Measurements from ENCODE around the gene RGMA.
"Not testable (repeated sequence)": the region's sequence is repeated elsewhere in the genome, so short reads cannot be mapped to it uniquely, and the experiment has no call there.

Gene RGMA

GRCh38 chr15:93032515-93033206 lies 56.4 kb downstream of the RGMA start:
- not testable (repeated sequence) for DNase-seq

GRCh38 chr15:93031557-93032384 lies 57.2 kb downstream of the RGMA start:
- not testable (repeated sequence) for DNase-seq

GRCh38 chr15:93031103-93031464 lies 57.9 kb downstream of the RGMA start:
- DNase-seq = no peak

DNA sequence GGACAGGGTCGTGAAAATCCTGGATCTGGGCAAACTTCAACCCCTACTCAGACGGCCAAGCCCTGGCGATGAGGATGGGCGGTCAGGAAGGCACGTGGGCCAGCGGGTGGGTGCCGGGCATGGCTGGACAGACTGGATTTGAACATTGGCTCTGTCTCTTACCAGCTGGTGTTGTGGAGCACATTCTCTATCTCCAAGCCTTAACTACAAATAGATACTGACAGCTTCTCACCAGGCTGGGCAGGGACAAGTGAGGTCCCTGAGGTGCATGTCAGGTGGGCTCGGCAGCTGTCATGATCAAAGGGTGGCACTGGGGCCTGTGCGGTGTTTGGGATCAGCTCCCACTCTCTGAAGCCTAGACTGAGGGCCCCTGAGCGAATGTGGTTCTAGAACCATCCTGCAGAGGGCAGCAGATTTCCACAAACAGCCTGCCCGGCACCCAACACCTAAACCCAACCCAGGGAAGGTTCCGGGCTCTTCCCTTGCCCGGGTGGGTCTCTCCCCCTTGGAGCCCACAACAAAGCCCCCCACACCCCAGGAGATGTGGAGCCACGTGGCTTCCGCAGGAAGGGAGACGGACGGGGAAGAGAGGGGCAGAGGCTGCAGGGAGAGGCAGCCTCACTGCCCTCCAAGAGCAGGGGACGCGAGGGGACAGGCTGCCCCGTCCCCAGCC lies 58.4 kb downstream of the RGMA start:
- no peak for DNase-seq

- no peak for DNase-seq
These were observed 59.1 kb downstream of the RGMA start for GRCh38 chr15:93029836-93030429.

DNA sequence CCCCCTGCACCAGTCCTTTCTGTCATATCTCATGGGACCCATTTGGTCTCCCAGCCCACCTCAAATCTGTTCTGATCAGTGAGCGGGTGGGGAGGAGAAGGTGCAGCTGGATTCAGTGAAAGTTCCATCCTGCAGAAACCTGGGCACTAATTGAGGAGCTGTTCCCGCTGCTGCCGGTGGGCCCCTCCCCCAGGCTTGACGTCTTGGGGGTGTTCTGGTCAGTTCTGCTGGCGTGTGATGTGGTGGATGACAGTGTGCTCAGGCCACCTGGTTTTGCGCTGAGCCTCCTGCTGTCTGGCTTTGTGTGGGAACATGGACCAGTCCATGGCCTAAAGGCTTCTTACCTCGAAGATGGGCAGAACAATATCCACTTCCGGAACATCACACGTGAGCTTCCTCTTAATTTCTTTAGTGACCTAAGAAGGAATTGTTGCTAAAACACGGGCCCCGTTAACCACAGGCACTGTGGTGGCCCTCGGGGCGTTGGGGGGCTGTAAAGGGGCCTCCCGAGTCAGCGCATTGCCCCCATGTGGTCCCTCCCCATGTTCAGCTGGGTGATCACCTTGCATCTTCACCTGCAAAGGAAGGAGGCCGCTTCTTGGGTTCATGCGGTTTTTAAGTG lies 59.7 kb downstream of the RGMA start:
- no peak for DNase-seq

DNA sequence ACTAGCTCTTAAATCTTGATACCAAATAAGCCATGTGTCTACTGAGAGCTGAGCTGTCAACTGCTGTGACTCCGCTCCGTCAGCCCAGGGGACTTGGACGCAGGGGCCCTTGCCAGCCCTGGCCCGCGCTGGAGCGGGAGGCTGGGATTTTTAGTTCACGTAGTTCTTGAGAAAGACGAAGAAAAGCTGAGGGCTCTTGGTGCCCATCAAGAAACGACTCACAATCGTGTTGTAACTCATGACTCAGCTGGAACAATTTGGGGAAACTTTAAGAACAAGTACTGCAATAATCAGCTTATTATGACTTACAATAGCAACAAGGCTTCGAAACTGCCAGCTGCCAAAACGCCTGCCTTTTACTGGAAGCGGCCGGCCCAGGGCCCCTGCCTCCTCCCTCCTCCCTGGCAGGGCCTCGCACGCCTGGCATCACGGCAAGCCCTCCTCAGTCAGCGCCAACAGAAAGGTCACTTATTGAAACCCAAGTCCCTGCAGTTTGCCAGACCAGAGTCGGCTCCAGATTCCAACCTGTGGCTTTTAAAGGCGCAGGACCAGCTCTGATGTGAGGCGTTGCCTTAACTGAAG lies 60.3 kb downstream of the RGMA start:
- DNase-seq = no peak

GRCh38 chr15:93028111-93028631 lies 60.8 kb downstream of the RGMA start:
- DNase-seq = no peak

- no peak for DNase-seq
These were observed 61.6 kb downstream of the RGMA start for GRCh38 chr15:93027413-93027812.

- no peak for DNase-seq
These were observed 62.6 kb downstream of the RGMA start for GRCh38 chr15:93026380-93026817.

DNA sequence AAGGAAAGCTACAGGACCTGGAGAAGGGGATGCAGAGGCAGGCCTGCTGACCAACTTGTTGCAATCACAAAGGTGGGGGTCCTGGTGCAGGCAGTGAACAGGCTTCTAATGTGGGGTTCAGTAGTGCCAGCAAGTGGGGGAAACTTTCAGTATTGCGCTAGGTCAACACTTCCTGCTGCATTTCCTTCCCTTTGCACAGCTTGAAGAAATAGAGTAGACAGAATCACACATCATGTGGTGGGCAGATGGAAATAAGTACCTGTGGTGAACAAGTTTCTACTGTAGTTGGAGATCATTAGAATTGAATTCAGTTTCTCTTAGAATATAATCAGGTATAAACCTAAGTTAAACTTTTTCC lies 63.4 kb downstream of the RGMA start:
- DNase-seq = no peak

- no peak for DNase-seq
These were observed 64.0 kb downstream of the RGMA start for GRCh38 chr15:93024716-93025624.

GRCh38 chr15:93024293-93024692 lies 64.7 kb downstream of the RGMA start:
- DNase-seq = no peak

DNA sequence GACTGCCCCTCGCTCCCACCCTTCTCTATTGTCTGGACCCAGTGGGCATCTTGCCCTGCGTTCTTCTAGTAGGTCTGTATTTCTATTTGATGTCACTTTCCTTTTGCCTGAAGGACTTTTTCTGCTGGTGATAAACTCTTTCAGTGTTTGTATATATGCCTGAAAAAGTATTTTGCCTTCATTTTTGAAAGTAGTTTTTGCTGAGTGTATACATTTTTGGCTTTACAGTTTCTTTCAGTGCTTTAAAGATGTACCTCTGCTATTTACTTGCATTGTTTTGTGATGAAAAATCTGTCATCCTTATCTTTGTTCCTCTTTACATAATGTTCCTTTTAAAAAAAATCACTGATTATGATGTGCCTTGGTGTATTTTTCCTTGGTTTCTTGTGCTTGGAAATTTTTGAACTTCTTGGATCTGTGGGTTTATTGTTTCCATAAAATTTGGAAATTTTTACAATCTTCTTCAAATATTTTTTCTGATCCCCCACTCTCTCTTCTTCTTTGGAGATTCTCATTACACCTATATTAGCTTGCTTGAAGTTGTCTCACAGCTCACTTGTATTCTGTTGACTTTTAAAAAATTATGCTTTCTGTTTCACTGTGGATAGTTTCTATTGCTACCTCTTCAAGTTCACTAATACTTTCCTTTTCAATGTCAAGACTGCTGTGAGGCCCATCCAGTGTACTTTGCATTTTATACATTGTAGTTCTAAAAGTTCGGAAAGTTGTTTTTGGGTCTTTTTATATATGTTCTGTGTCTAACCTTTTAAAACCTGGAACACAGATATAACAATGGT lies 67.8 kb downstream of the RGMA start:
- DNase-seq = no peak

DNA sequence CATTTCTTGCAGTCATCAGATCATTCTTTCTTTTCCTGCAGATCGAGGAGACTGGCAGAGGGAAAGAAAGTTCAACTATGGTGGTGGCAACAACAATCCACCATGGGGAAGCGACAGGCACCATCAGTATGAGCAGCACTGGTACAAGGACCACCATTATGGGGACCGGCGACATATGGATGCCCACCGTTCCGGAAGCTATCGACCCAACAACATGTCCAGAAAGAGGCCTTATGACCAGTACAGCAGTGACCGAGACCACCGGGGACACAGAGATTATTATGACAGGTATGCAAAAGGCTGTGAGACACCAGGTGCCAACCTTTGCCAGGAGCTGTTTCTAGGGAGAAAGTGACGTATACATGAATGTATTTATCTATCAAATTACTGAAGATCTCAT lies 69.0 kb downstream of the RGMA start:
- DNase-seq = no peak

DNA sequence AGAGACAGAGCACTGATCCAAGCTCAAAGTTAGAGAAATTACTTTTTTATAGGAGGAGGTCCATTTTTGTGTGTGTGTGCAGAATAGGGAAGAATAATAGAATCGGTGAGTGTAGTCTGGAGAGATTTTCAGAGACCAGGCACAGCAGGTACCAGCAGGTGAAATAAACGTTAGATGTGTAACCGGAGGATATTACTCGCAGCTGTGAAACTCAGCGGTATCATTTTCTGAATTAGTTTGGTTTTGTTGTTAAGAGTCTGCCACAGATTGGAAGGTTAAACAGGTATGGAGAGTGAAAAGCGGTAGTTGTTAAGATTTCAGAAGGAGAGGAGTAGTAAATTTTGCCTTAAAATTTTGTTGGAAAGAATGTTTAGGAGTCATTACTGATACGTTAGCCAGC lies 69.9 kb downstream of the RGMA start:
- DNase-seq = no peak

GRCh38 chr15:93018574-93018973 lies 70.4 kb downstream of the RGMA start:
- DNase-seq = no peak

GRCh38 chr15:93017526-93017925 lies 71.5 kb downstream of the RGMA start:
- no peak for DNase-seq

- no peak for DNase-seq
These were observed 76.2 kb downstream of the RGMA start for GRCh38 chr15:93012786-93013185.

GRCh38 chr15:93007994-93008393 lies 81.0 kb downstream of the RGMA start:
- DNase-seq = no peak

Measured in amniotic stem cell (primary cell).